Measurements from ENCODE around the gene NTRK2. TPM values are rescaled to one million over a fixed set of nuclear protein-coding genes. Genes with fewer than 3 reads are reported as not detected.

NTRK2 gene
- total and polyA plus RNA-seq, 3 donors from 2014 or later: 5.3 to 10.8 (median 5.6) TPM

GRCh38 chr9:84811072-84811750 lies 141.7 kb downstream of the NTRK2 start:
- no peak overlapping the region for H3K27ac ChIP-seq
- no peak for TF ChIP-seq POLR2A (IDR thresholded peaks at IDR 0.05)
- TF ChIP-seq, protein P1, sequence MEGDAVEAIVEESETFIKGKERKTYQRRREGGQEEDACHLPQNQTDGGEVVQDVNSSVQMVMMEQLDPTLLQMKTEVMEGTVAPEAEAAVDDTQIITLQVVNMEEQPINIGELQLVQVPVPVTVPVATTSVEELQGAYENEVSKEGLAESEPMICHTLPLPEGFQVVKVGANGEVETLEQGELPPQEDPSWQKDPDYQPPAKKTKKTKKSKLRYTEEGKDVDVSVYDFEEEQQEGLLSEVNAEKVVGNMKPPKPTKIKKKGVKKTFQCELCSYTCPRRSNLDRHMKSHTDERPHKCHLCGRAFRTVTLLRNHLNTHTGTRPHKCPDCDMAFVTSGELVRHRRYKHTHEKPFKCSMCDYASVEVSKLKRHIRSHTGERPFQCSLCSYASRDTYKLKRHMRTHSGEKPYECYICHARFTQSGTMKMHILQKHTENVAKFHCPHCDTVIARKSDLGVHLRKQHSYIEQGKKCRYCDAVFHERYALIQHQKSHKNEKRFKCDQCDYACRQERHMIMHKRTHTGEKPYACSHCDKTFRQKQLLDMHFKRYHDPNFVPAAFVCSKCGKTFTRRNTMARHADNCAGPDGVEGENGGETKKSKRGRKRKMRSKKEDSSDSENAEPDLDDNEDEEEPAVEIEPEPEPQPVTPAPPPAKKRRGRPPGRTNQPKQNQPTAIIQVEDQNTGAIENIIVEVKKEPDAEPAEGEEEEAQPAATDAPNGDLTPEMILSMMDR (IDR thresholded peaks at IDR 0.05): no peak
- no peaks in the 10 kb centered on the region for H3K4me1 ChIP-seq
- intact Hi-C loops (cut with DNase I; ENCODE audit: low total_unique reads): no loop called here
- H3K9me3 ChIP-seq: no peaks in the 10 kb centered on the region
- no peaks in the 10 kb centered on the region for H3K36me3 ChIP-seq (ENCODE audit: low read depth, missing control alignments)
- H3K4me3 ChIP-seq: no peak overlapping the region
- WGBS, 2 donors: 70 to 76% methylated on average over 4 of the region's 4 CpGs
- no peaks in the 10 kb centered on the region for H3K27me3 ChIP-seq
- no peak for DNase-seq

GRCh38 chr9:84811751-84812074 lies 142.2 kb downstream of the NTRK2 start:
- no peak overlapping the region for H3K27ac ChIP-seq
- no peaks in the 10 kb centered on the region for H3K36me3 ChIP-seq (ENCODE audit: low read depth, missing control alignments)
- intact Hi-C loops (cut with DNase I; ENCODE audit: low total_unique reads): no loop called here
- WGBS, 2 donors: 68 to 80% methylated on average over 1 of the region's 1 CpG
- H3K4me3 ChIP-seq: no peak overlapping the region
- TF ChIP-seq, protein P1 (IDR thresholded peaks at IDR 0.05): no peak
- TF ChIP-seq POLR2A (IDR thresholded peaks at IDR 0.05): no peak
- H3K9me3 ChIP-seq: no peaks in the 10 kb centered on the region
- H3K27me3 ChIP-seq: no peaks in the 10 kb centered on the region
- no peaks in the 10 kb centered on the region for H3K4me1 ChIP-seq
- no peak for DNase-seq

- DNase-seq: no peak
- 84 to 88% methylated on average over 5 of the region's 5 CpGs for WGBS, 2 donors
- H3K27ac ChIP-seq: no peak overlapping the region
- intact Hi-C loops (cut with DNase I; ENCODE audit: low total_unique reads): no loop called here
- no peaks in the 10 kb centered on the region for H3K27me3 ChIP-seq
- TF ChIP-seq, protein P1 (IDR thresholded peaks at IDR 0.05): no peak
- no peak for TF ChIP-seq POLR2A (IDR thresholded peaks at IDR 0.05)
- H3K36me3 ChIP-seq (ENCODE audit: low read depth, missing control alignments): no peaks in the 10 kb centered on the region
- no peaks in the 10 kb centered on the region for H3K4me1 ChIP-seq
- no peak overlapping the region for H3K4me3 ChIP-seq
- no peaks in the 10 kb centered on the region for H3K9me3 ChIP-seq
Measured at GRCh38 chr9:84812355-84812754, 142.8 kb downstream of the NTRK2 start.

DNA sequence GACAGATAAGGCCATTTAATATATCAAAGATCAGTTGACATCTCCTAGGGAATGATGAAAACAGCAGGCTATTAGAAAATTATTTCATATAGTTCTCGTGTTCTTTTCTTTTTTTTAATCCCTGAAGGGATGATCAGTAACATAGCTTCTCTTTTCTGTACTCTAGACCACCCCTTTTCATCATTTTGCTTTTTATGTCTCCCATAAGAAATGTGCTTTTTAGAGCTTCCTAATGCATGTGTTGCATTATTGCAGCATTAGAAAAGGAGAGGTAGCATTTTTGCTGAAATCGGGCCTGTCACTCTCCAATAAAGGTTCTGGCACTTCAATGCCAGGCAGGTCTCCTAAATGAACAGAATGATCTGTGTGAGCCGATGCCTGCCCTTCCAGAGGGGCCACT lies 143.3 kb downstream of the NTRK2 start:
- H3K27ac ChIP-seq: no peak overlapping the region
- 53 to 55% methylated on average over 3 of the region's 3 CpGs for WGBS, 2 donors
- H3K9me3 ChIP-seq: no peaks in the 10 kb centered on the region
- no peaks in the 10 kb centered on the region for H3K36me3 ChIP-seq (ENCODE audit: low read depth, missing control alignments)
- no peaks in the 10 kb centered on the region for H3K4me1 ChIP-seq
- DNase-seq: no peak
- no peak overlapping the region for H3K4me3 ChIP-seq
- intact Hi-C loops (cut with DNase I; ENCODE audit: low total_unique reads): no loop called here
- no peak for TF ChIP-seq POLR2A (IDR thresholded peaks at IDR 0.05)
- TF ChIP-seq, protein P1 (IDR thresholded peaks at IDR 0.05): no peak
- H3K27me3 ChIP-seq: no peaks in the 10 kb centered on the region

- intact Hi-C loops (cut with DNase I; ENCODE audit: low total_unique reads): no loop called here
- TF ChIP-seq POLR2A (IDR thresholded peaks at IDR 0.05): no peak
- TF ChIP-seq, protein P1 (IDR thresholded peaks at IDR 0.05): no peak
- DNase-seq: no peak
- WGBS, 2 donors: 89 to 97% methylated on average over 1 of the region's 1 CpG
- Histone ChIP-seq H3K4me1 (no peaks in the 10 kb centered on the region), H3K27me3 (no peaks in the 10 kb centered on the region), H3K36me3 (ENCODE audit: low read depth, missing control alignments) (no peaks in the 10 kb centered on the region), H3K27ac (no peak overlapping the region), H3K9me3 (no peaks in the 10 kb centered on the region), H3K4me3 (no peak overlapping the region)
Measured at GRCh38 chr9:84815554-84815953, 146.0 kb downstream of the NTRK2 start.
